ENCODE results near the gene PNPLA6. TPM values are rescaled to one million over a fixed set of nuclear protein-coding genes. Genes with fewer than 3 reads are reported as not detected.

PNPLA6 gene
- total RNA-seq, 1 experiment from 2014 or later = 176 TPM

DNA sequence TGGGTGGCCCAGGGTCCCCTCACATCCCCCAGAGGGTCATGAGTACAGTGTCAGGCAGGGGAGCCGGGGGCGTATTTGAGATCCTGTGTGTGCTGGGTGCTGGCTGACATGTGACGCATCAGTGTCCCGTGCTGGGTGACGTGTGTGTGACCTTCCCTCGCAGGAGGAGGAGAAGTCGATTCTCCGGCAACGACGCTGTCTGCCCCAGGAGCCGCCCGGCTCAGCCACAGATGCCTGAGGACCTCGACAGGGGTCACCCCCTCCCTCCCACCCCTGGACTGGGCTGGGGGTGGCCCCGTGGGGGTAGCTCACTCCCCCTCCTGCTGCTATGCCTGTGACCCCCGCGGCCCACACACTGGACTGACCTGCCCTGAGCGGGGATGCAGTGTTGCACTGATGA, 25.8 kb downstream of the PNPLA6 start:
- Histone ChIP-seq H3K4me3 (ENCODE audit: low read depth in 2 of 2, low read length in 2 of 2) (no peak overlapping the region), H3K27ac (ENCODE audit: low read length) (no peak overlapping the region), H3K27me3 (ENCODE audit: control insufficient read depth, insufficient read depth, low read length) (no peaks in the 10 kb centered on the region), H3K36me3 (ENCODE audit: control insufficient read depth, insufficient read depth, low read length) (no peaks in the 10 kb centered on the region), H3K4me1 (ENCODE audit: control insufficient read depth, insufficient read depth, low read length) (no peaks in the 10 kb centered on the region), H3K9me3 (ENCODE audit: control insufficient read depth, insufficient read depth, low read depth, low read length) (no peaks in the 10 kb centered on the region)
- DNase-seq (ENCODE audit: low read depth, low spot score) (no peak), ATAC-seq (no peak)
- TF ChIP-seq, protein P1, sequence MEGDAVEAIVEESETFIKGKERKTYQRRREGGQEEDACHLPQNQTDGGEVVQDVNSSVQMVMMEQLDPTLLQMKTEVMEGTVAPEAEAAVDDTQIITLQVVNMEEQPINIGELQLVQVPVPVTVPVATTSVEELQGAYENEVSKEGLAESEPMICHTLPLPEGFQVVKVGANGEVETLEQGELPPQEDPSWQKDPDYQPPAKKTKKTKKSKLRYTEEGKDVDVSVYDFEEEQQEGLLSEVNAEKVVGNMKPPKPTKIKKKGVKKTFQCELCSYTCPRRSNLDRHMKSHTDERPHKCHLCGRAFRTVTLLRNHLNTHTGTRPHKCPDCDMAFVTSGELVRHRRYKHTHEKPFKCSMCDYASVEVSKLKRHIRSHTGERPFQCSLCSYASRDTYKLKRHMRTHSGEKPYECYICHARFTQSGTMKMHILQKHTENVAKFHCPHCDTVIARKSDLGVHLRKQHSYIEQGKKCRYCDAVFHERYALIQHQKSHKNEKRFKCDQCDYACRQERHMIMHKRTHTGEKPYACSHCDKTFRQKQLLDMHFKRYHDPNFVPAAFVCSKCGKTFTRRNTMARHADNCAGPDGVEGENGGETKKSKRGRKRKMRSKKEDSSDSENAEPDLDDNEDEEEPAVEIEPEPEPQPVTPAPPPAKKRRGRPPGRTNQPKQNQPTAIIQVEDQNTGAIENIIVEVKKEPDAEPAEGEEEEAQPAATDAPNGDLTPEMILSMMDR (IDR thresholded peaks at IDR 0.05) = no peak
- TF ChIP-seq TCF7L2 (IDR thresholded peaks at IDR 0.05; ENCODE audit: low read depth, low read length) (no peak), SIN3A (IDR thresholded peaks at IDR 0.05; ENCODE audit: borderline replicate concordance, insufficient read depth, low read depth, low read length) (no peak), POLR2AphosphoS5 (IDR thresholded peaks at IDR 0.05; ENCODE audit: low read depth, low read length) (no peak; the same call in 1 of the 2 replicates)
- TF ChIP-seq, protein P2, sequence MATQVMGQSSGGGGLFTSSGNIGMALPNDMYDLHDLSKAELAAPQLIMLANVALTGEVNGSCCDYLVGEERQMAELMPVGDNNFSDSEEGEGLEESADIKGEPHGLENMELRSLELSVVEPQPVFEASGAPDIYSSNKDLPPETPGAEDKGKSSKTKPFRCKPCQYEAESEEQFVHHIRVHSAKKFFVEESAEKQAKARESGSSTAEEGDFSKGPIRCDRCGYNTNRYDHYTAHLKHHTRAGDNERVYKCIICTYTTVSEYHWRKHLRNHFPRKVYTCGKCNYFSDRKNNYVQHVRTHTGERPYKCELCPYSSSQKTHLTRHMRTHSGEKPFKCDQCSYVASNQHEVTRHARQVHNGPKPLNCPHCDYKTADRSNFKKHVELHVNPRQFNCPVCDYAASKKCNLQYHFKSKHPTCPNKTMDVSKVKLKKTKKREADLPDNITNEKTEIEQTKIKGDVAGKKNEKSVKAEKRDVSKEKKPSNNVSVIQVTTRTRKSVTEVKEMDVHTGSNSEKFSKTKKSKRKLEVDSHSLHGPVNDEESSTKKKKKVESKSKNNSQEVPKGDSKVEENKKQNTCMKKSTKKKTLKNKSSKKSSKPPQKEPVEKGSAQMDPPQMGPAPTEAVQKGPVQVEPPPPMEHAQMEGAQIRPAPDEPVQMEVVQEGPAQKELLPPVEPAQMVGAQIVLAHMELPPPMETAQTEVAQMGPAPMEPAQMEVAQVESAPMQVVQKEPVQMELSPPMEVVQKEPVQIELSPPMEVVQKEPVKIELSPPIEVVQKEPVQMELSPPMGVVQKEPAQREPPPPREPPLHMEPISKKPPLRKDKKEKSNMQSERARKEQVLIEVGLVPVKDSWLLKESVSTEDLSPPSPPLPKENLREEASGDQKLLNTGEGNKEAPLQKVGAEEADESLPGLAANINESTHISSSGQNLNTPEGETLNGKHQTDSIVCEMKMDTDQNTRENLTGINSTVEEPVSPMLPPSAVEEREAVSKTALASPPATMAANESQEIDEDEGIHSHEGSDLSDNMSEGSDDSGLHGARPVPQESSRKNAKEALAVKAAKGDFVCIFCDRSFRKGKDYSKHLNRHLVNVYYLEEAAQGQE (IDR thresholded peaks at IDR 0.05; ENCODE audit: insufficient read depth in 1 of 2, low read depth in 2 of 2, low read length in 1 of 2) = no peak
- intact Hi-C loops (cut with micrococcal nuclease; ENCODE audit: unreplicated experiment) (loop anchor here (10.0 kb wide), 1 partner anchor 243 kb away; no protein-coding TSS in a partner anchor), in situ Hi-C loops (cut with HindIII; ENCODE audit: low pct_unique_long_range_greater_than_20kb, low sequenced_read_pairs) (no loop called here)
- POLR2A ChIA-PET = no interaction called here
- CTCF ChIA-PET = no interaction called here
- no TSS peak for BruUV-seq (replicated peaks)

DNA sequence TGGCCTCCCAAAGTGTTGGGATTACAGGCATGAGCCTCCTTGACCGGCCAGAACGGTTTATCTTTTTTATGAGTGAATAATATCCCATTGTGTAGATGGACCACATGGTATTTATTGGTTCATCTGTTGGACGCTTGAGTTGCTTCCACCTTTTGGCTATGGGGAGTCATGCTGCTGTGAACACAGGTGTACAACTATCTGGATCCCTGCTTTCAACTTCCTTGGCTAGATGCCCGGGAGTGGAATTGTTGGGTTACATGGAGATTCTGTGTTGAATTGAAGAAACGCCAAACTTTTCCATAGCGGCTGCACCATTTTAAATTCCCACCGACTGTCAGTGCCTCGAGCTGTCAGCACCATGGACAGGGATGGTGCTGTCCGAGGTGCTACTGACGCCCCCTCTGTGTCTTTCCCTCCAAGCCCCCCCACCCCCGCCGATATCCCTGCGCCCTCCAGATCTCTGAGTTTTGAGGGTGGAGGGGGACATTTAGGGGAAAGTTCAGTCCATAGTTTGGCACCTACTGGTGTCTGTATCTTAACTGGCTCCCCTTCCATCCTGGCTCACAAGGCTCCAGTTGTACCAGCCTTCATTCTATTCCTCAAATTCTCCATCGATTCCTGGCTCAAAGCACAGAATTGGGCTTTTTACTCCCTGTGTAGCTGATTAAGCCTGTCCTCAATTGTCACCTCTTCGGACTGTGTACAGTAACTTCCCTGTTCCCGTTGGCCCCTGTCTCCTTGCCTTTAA, 27.3 kb downstream of the PNPLA6 start:
- BruUV-seq (replicated peaks) = no TSS peak
- Histone ChIP-seq H3K36me3 (ENCODE audit: control insufficient read depth, insufficient read depth, low read length) (no peaks in the 10 kb centered on the region), H3K27me3 (ENCODE audit: control insufficient read depth, insufficient read depth, low read length) (no peaks in the 10 kb centered on the region), H3K4me3 (ENCODE audit: low read depth in 2 of 2, low read length in 2 of 2) (no peak overlapping the region), H3K9me3 (ENCODE audit: control insufficient read depth, insufficient read depth, low read depth, low read length) (no peaks in the 10 kb centered on the region), H3K27ac (ENCODE audit: low read length) (no peak overlapping the region), H3K4me1 (ENCODE audit: control insufficient read depth, insufficient read depth, low read length) (no peaks in the 10 kb centered on the region)
- no peak for TF ChIP-seq TCF7L2 (IDR thresholded peaks at IDR 0.05; ENCODE audit: low read depth, low read length)
- TF ChIP-seq, protein P2 (IDR thresholded peaks at IDR 0.05; ENCODE audit: insufficient read depth in 1 of 2, low read depth in 2 of 2, low read length in 1 of 2) = peak; percentile 96
- in situ Hi-C loops (cut with HindIII; ENCODE audit: low pct_unique_long_range_greater_than_20kb, low sequenced_read_pairs) (no loop called here), intact Hi-C loops (cut with micrococcal nuclease; ENCODE audit: unreplicated experiment) (loop anchor here (10.0 kb wide), 1 partner anchor 242 kb away; no protein-coding TSS in a partner anchor)
- DNase-seq (ENCODE audit: low read depth, low spot score) = no peak
- POLR2A ChIA-PET = interaction anchor here (0.6 kb wide), 1 partner anchor 67 kb away, joined by 9 read pairs; no protein-coding TSS in a partner anchor
- no peak for ATAC-seq
- CTCF ChIA-PET = no interaction called here

Data from Panc1 (cell line).